Activated naive CD4-positive, alpha-beta T cell treated with anti-CD3 and anti-CD28 coated beads for 36 hours (primary cell): ENCODE results near the gene UBAC1. TPM values are rescaled to one million over a fixed set of nuclear protein-coding genes. Genes with fewer than 3 reads are reported as not detected.

Experiments used
- CTCF ChIA-PET: fragments of 350-600 bp; sonication (Branson Sonifier 250); formaldehyde crosslinking; loops from one replicate; lab custom pipeline; 2021; ENCODE audit warnings: antibody characterized with exemption; lab: Charles Lee
- DNase-seq: peaks from one replicate; pipeline ENCODE4 v3.0.0-alpha.2; 2020
- H3K27ac Mint-ChIP-seq: one replicate; pipeline ENCODE4 v1.8.0; 2021; ENCODE audit warnings: mild to moderate bottlenecking, mixed read lengths
- H3K27me3 Mint-ChIP-seq: one replicate; pipeline ENCODE4 v1.8.0; 2021; ENCODE audit warnings: low read depth, mixed read lengths
- H3K36me3 Mint-ChIP-seq: one replicate; pipeline ENCODE4 v1.8.0; 2021; ENCODE audit warnings: low read depth, mixed read lengths
- H3K4me1 Mint-ChIP-seq: one replicate; pipeline ENCODE4 v1.8.0; 2021; ENCODE audit warnings: low read depth, mixed read lengths
- H3K4me3 Mint-ChIP-seq: one replicate; pipeline ENCODE4 v1.8.0; 2021; ENCODE audit warnings: mild to moderate bottlenecking, moderate library complexity, mixed read lengths
- H3K9me3 Mint-ChIP-seq: one replicate; pipeline ENCODE4 v1.8.0; 2021; ENCODE audit warnings: mixed read lengths
- intact Hi-C: fragments of 100-400 bp; cut with micrococcal nuclease; formaldehyde crosslinking; loops from one replicate; pipeline ENCODE4 v1.15.1; 2023
- total RNA-seq, 2 experiments: library from RNA; stranded (reverse); gene quantifications; one replicate each; pipeline ENCODE4 v1.2.3, GENCODE V29; 2021

UBAC1 gene
- total RNA-seq, 2 experiments from 2014 or later = 37.2 to 40.0 TPM

DNA sequence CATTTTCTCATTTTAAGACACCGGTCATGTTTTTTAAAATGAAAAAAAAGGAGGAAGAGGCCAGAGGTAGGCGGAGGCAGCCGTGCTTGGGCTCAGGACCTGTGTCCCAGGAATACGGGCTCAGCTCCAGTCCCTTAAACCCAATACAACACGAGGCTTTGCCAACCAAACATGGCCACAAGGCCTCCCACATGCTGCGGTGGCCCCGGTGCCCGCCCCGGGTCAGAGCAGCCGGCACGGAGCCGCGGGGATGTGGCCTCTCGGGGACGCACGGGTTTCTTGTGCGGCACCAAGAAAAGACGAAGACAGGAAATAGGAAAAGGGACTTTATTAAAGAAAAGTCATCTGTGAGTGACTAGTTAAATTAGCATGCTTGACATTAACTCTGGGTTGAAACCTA, 28.5 kb downstream of the UBAC1 start:
- H3K36me3 Mint-ChIP-seq = peaks cover 38% of the 10 kb centered on the region
- DNase-seq = no peak
- intact Hi-C loops = no loop called here
- no peak overlapping the region for H3K4me3 Mint-ChIP-seq
- CTCF ChIA-PET = no interaction called here
- H3K27me3 Mint-ChIP-seq = no peaks in the 10 kb centered on the region
- no peaks in the 10 kb centered on the region for H3K4me1 Mint-ChIP-seq
- no peak overlapping the region for H3K27ac Mint-ChIP-seq
- H3K9me3 Mint-ChIP-seq = no peaks in the 10 kb centered on the region

DNA sequence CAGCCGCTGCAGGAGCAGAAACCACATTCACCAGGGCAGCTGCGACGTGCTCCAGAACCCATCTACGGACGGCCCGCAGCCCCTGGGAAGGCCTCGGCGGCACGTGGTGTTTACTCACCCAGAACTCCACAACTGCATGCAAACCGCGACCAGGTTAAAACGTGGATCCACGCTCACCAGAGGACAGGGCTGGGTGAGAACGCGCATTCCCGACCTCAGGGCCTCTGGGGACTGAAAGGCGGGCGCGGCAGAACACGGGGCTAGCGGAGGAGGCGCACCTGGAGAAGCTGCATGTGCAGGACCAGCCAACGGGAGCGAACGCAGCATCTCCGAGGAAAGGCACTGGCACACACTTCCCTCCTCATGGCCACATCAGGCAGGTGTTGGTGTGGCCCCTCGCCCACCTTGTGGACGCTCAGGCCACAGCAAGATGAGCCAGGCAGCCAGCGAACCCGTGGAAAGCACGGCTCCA, 29.8 kb downstream of the UBAC1 start:
- DNase-seq = no peak
- H3K27me3 Mint-ChIP-seq = no peaks in the 10 kb centered on the region
- H3K36me3 Mint-ChIP-seq = peaks cover 27% of the 10 kb centered on the region
- no peaks in the 10 kb centered on the region for H3K9me3 Mint-ChIP-seq
- H3K27ac Mint-ChIP-seq = no peak overlapping the region
- CTCF ChIA-PET = no interaction called here
- intact Hi-C loops = no loop called here
- no peak overlapping the region for H3K4me3 Mint-ChIP-seq
- peaks cover 8% of the 10 kb centered on the region for H3K4me1 Mint-ChIP-seq

DNA sequence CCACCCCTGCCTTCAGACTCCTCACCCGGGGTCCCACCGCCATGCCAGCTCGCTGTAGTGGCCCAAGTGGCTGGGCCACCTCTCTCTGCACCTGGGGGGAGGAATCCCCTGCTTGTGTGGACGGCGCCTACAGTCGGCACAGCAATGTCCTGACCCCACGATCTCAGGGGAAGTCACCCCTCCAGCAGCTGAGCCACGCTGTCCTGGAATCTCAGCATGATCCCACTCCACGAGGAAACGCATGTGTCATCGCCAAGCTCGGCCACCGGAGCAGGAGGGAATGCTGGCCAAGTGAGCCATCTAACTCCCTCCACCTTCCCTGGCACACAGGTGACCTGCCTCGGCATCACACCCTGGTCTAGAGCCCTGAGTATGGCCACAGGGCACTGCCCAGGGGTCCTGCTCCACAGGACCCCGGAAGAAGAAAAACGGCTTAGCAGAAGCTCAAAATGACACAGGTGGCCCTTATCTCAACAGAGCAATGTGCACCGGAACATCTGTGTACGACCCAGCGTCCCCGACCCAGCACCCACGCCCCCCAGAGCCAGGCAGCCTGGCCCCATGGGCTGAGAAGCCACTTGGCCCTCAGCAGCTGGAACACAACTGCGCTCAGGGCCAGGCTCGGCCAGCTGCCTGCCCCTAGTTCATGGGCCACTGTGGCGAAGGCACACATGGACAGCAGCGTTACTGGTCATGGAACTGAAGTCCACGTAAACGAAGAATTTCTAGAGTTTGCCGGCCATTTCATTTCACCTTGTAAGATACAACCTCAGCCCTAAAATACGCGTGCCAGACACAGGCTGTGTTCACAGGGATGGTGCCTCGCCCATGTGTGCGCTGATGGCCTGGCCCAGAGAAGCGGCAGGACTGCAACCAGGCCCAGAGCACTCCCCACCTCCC, 30.5 kb downstream of the UBAC1 start:
- peaks cover 26% of the 10 kb centered on the region for H3K36me3 Mint-ChIP-seq
- no peak for DNase-seq
- no peaks in the 10 kb centered on the region for H3K9me3 Mint-ChIP-seq
- peaks cover 15% of the 10 kb centered on the region for H3K4me1 Mint-ChIP-seq
- H3K27me3 Mint-ChIP-seq = no peaks in the 10 kb centered on the region
- no peak overlapping the region for H3K4me3 Mint-ChIP-seq
- intact Hi-C loops = no loop called here
- no peak overlapping the region for H3K27ac Mint-ChIP-seq
- CTCF ChIA-PET = no interaction called here

DNA sequence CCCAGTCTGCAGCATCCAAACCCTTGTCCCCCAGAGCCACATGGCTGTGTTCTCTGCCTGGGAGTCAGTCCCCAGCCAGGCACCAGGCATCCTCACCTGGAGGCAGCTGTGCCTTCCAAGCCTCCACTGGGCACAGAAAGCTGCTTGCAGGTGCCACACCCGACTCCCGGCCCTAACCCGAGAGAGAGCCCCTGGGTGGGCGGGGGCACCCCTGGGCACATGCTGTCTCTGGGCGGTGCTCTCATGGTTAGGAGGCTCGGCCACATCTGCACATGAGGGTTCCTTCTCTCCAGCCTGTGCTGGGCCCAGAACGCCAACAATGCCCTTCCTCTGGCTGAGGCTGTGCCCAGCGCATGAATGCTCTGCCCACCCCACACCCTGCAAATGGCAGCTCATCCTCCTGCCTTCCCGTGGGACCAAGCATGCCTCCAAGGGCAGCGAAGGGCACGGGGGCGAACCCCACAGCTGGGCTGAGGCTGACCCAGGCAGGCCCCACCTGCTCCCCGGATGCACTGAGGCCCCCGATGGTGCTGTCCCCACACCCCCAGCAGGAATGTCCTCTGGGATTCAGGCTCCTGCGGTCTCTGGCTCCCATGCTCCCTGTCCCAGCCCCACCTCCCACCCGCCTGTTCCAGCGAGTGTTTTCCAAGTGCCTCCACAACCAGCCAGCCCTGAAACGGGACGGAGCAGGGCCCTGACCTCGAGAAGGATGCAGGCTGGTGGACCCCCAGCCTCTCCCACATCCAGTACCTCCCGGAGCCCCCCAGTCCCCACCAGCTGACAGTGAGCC, 31.3 kb downstream of the UBAC1 start:
- DNase-seq = no peak
- H3K4me1 Mint-ChIP-seq = peaks cover 24% of the 10 kb centered on the region
- intact Hi-C loops = no loop called here
- H3K9me3 Mint-ChIP-seq = no peaks in the 10 kb centered on the region
- no peaks in the 10 kb centered on the region for H3K27me3 Mint-ChIP-seq
- CTCF ChIA-PET = interaction anchor here (1.0 kb wide), 1 partner anchor 133 kb away, joined by 3 read pairs; no protein-coding TSS in a partner anchor
- H3K36me3 Mint-ChIP-seq = peaks cover 21% of the 10 kb centered on the region
- H3K27ac Mint-ChIP-seq = no peak overlapping the region
- H3K4me3 Mint-ChIP-seq = no peak overlapping the region

DNA sequence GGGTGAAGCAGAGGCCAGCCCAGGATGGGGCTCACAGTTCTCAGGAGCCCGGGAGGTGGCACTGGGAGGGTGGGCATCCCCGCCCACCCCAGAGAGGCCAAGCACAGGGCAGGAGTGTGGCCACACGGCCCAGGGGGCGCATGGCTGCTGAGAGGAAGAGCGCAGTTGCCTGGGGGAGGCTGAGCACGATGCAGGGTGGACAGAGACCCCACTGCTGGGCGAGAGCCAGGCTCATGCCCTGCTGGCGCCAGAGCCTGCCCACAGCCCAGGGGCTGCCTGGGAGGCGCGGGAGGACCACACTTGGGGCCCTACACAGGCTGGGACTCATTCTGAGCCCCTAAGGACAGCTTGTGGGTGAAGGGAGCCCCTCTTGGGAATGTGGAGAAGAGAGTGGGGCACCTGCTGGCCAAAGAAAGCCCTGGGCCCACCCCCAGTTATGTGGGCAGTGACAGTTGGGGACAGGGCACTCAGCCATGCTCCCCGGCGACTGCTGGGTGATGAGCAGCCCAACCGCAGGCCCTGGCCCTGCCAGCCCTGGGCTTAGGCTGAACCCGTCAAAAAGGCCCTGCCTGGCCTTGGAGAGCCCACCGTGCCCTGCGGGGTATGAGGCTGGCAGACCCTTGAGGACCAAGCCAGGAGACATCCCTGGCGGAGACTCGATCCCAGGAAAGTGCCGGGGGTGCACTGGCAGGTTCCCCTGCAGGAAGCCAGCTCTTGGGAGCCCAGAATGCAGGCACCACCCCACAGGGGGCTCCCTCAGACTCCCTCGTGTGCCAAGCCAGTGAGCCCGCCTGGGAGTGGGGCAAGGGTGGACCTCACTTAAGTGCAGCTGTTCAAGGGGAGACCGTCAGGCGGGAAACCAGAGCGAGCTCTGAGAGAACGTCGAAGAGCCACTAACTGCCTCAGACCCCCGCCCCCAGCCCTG, 32.2 kb downstream of the UBAC1 start:
- Mint-ChIP-seq H3K9me3 (no peaks in the 10 kb centered on the region), H3K4me1 (peaks cover 31% of the 10 kb centered on the region), H3K36me3 (peaks cover 23% of the 10 kb centered on the region), H3K27ac (no peak overlapping the region), H3K27me3 (no peaks in the 10 kb centered on the region), H3K4me3 (no peak overlapping the region)
- CTCF ChIA-PET = interaction anchor here (1.0 kb wide), 1 partner anchor 132 kb away, joined by 3 read pairs; no protein-coding TSS in a partner anchor
- intact Hi-C loops = no loop called here
- no peak for DNase-seq

DNA sequence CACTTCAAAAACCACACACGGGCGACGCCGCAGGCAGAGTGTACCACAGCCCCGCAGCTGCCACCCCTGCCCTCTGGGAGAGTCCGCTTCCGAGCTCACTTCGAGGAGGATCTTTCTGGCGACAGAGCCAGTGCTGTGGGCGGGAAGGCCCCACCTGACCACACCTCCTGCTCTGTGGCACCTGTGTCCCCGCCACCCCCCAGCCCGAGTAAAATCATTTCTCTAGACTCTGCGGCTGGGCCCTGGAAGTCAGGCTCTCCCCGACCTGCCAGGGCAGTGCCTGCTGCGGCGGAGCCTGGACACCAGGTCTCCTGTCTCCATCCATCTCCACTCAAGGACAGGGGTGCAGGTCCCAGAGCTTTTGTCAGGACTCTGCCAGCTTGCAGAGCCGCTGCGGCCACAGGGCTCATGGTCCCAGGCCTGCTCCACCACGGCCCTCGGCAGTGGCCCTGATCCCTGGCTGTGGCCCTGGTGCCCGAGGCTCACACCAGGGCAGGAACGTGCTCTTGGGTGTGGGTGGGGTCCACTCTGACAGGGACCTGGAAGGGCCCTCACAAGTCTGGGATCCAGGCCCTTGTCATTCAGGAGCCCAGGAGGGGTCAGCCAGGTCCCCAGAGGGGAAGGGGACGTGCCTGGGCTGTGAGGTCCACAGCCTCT, 33.0 kb downstream of the UBAC1 start:
- CTCF ChIA-PET = no interaction called here
- intact Hi-C loops = no loop called here
- Mint-ChIP-seq H3K27ac (no peak overlapping the region), H3K4me3 (no peak overlapping the region), H3K9me3 (no peaks in the 10 kb centered on the region), H3K27me3 (no peaks in the 10 kb centered on the region), H3K36me3 (peaks cover 18% of the 10 kb centered on the region), H3K4me1 (peaks cover 31% of the 10 kb centered on the region)
- DNase-seq = no peak

DNA sequence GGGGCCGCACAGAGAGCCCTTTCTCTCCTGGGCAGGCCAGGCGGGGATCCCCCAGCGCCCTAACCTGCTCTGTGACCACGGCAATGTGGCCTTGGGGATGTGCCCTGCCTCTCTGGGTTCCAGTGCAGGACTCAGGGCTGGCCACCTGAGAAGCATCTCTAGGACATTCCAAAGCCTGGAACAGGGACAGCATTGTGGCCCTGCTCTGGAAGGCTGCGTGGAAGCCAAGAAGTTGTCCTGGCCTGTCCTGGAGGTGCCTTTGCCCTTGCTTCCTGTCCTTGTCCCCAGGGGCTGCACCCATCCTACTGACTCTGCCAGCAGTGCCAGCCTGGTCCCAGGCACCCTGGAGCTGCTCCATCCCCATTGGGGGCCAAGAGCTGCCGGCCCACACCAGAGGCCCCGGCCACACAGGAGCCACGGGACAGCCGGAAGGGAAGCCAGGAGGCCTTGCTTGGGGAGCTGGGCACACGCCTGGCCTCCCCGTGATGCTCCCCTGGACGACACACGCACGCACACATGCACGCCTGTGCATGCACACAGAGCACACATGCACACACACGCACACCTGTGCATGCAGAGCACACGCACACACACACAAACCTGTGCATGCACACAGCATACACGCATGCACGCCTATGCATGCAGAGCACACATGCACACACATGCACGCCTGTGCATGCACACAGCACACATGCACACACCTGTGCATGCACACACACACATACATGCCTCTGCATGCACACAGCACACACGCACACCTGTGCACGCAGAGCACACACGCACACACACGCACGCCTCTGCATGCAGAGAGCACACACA, 33.8 kb downstream of the UBAC1 start:
- CTCF ChIA-PET = no interaction called here
- H3K4me3 Mint-ChIP-seq = no peak overlapping the region
- DNase-seq = no peak
- H3K9me3 Mint-ChIP-seq = no peaks in the 10 kb centered on the region
- intact Hi-C loops = loop anchor here (1.0 kb wide), 2 partner anchors 33 to 63 kb away; no protein-coding TSS in a partner anchor
- peaks cover 31% of the 10 kb centered on the region for H3K4me1 Mint-ChIP-seq
- H3K36me3 Mint-ChIP-seq = peaks cover 17% of the 10 kb centered on the region
- H3K27me3 Mint-ChIP-seq = no peaks in the 10 kb centered on the region
- no peak overlapping the region for H3K27ac Mint-ChIP-seq

DNA sequence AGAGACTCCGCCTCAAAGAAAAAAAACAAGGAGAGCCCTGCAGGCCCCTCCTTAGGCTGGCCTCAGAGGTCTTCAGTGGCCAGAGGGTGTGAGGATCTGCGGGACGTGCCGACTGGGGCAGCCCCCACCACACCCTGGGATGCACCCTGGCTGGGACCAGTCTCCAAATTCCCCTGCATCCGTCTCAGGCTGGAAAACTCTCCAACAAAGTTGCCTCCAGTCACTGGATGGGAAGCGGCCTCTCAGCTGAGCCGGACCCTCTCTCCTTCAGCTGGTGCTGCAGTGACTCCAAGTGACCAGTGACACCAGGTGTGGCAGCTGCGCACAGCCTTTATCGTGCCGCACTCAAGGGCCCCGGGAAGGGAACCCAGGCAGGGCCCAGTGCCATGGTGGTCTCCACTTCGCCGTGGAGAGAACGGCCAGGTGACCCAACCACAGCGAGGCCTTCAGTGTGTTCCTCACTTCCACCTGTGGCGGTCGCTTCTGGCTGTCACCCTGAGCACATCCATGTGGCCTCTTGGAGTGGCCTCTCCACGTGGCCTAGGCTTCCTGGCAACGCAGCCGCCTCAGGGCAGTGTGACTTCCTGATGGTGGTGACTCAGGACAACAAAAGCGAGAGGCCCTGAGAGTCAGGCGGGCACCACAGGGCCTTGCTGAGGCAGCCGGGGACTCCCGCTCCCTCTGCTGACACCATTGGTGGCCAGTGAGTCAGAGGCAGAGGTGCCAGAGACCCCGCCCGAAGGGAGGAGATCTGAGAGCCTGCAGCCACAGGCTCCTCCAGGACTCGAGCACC, 34.6 kb downstream of the UBAC1 start:
- Mint-ChIP-seq H3K4me1 (peaks cover 31% of the 10 kb centered on the region), H3K27me3 (no peaks in the 10 kb centered on the region), H3K4me3 (no peak overlapping the region), H3K36me3 (peaks cover 13% of the 10 kb centered on the region), H3K9me3 (no peaks in the 10 kb centered on the region), H3K27ac (peak overlapping the region; percentile 85)
- CTCF ChIA-PET = no interaction called here
- intact Hi-C loops = loop anchor here (1.0 kb wide), 2 partner anchors 34 to 62 kb away; no protein-coding TSS in a partner anchor
- DNase-seq = peak; percentile 92

DNA sequence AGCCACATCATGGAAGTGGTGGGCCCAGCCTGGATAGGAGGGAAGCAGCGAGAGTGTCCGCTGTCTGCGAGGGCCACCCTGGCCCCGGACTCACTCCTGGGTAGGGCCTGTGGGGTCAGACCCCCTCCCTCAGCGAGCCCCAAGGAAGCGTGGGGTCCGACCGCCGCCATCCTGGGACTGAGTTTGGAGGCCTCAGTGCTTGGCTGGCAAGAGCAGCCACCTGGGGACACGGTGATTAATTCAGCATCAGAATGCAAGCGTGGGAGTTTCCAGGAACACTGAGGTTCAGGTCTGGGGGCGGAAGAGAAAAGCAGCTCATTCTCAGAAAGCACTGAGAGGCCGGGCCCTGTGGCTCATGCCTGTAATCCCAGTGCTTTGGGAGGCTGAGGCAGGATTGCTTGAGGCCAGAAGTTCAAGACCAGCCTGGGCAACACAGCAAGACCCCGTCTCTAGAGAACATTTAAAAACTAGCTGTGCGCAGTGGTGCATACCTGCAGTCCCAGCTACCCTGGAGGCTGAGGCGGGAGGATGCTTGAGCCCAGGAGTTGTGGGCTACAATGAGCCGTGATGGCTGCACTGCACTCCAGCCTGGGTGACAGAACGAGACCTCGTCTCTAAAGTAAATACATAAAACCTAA, 35.6 kb downstream of the UBAC1 start:
- CTCF ChIA-PET = interaction anchor here (1.0 kb wide), 2 partner anchors 20 to 127 kb away, joined by 3 to 4 read pairs; no protein-coding TSS in a partner anchor
- peak; percentile 95 for DNase-seq
- no peaks in the 10 kb centered on the region for H3K9me3 Mint-ChIP-seq
- peak overlapping the region; percentile 85 for H3K27ac Mint-ChIP-seq
- no peak overlapping the region for H3K4me3 Mint-ChIP-seq
- intact Hi-C loops = loop anchor here (1.0 kb wide), 3 partner anchors 20 to 188 kb away; no protein-coding TSS in a partner anchor
- peaks cover 9% of the 10 kb centered on the region for H3K36me3 Mint-ChIP-seq
- H3K4me1 Mint-ChIP-seq = peaks cover 31% of the 10 kb centered on the region
- no peaks in the 10 kb centered on the region for H3K27me3 Mint-ChIP-seq
